Naive thymus-derived CD8-positive, alpha-beta T cell (primary cell): ENCODE data around the gene AIDA. TPM values are rescaled to one million over a fixed set of nuclear protein-coding genes. Genes with fewer than 3 reads are reported as not detected.

ENCODE experiments used
- ATAC-seq, 2 donors: fragments of 150-1000 bp; cut with Tn5 transposase in 1 of 2; sonication (Bioruptor Pico), chemical (Tn5 transposase) in 1 of 2; 1 replicate in 1 of 2; 2 replicates in 1 of 2; pipeline ENCODE4 v1.10.0; 2021; ENCODE audit warnings: mild to moderate bottlenecking in 2 of 2, moderate library complexity in 2 of 2
- POLR2A ChIA-PET: fragments of 350-600 bp; sonication (Branson Sonifier 250); formaldehyde crosslinking; loops from one replicate; lab custom pipeline; 2021; ENCODE audit warnings: antibody characterized with exemption; lab: Charles Lee
- DNase-seq, 10 donors: peaks; one replicate each; pipeline versions ENCODE4 v3.0.0 to v3.0.0-alpha.2; 2020 to 2022
- H3K27ac Mint-ChIP-seq, 10 donors: one replicate each; pipeline ENCODE4 v1.8.0; 2020 to 2022; ENCODE audit warnings: mild to moderate bottlenecking in 10 of 10, mixed read lengths in 10 of 10, moderate library complexity in 4 of 10, inconsistent platforms in 1 of 10
- H3K27me3 Mint-ChIP-seq, 5 donors: one replicate each; pipeline ENCODE4 v1.8.0; 2021 to 2022; ENCODE audit warnings: mixed read lengths in 5 of 5
- H3K36me3 Mint-ChIP-seq, 3 donors: one replicate each; pipeline ENCODE4 v1.8.0; 2020 to 2022; ENCODE audit warnings: mixed read lengths in 3 of 3, mild to moderate bottlenecking in 2 of 3, inconsistent platforms in 1 of 3
- H3K4me1 Mint-ChIP-seq, 4 donors: one replicate each; pipeline ENCODE4 v1.8.0; 2021 to 2022; ENCODE audit warnings: mixed read lengths in 4 of 4
- H3K4me3 Mint-ChIP-seq, 10 donors: one replicate each; pipeline ENCODE4 v1.8.0; 2020 to 2022; ENCODE audit warnings: mild to moderate bottlenecking in 10 of 10, mixed read lengths in 10 of 10, moderate library complexity in 6 of 10, inconsistent platforms in 1 of 10
- H3K9me3 Mint-ChIP-seq, 9 donors: one replicate each; pipeline ENCODE4 v1.8.0; 2020 to 2022; ENCODE audit warnings: mixed read lengths in 9 of 9, mild to moderate bottlenecking in 3 of 9, inconsistent platforms in 1 of 9, moderate library complexity in 1 of 9
- polyA plus RNA-seq, 3 donors: library from polyadenylated mRNA; unstranded; fragments of 300-500 nt; fragmentation: Illumina TruSeq; gene quantifications; one replicate each; pipeline ENCODE4 v1.2.3, GENCODE V29; 2021
- total RNA-seq, 8 experiments: library from RNA in 2 of 8; stranded (reverse) in 2 of 8; gene quantifications; one replicate each; pipeline ENCODE4 v1.2.3 and lab custom pipeline; 2021 to 2026

The AIDA gene
- total and polyA plus RNA-seq, 5 experiments from 2014 or later, result 23.0 to 62.9 (median 25.1) TPM

DNA sequence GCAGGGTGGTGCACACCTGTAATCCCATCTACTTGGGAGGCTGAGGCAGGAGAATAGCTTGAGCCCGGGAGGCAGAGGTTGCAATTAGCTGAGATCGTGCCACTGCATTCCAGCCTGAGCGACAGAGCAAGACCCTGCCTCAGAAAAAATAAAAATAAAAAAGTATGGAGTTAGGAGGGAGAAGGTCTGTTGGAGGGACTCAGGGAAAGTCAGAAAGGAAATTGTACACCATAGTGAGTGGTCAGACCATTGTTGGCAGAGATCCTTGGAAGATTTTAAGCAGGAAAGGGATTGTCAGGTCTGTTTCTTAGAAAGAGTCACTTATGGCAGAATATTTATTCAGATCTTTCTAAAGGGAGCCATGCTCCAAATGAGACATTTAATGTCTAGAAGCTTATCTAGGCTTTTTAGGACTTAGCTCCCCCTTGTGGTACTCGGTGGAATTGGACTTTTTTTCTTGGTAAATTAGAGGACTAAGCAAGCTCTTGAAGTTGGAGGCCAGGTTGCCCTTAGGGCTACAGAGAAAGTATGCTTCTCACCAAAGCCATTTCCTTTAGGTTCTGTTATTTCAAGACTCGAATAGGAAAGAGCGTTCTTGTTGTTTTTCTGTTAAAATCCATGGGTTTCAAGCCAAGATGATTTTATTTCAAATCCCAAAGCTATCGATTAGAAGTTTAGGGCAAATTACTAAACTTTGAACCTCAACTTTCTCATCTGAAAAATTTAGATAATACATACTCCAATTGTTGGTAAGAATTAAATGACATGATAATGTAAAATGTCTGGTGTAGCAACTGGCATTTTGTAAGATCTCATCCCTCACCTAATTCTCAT is 77.9 kb downstream of the AIDA start:
- H3K36me3 Mint-ChIP-seq, result peaks cover 0 to 84% (median 14%) of the 10 kb centered on the region in 3 donors

GRCh38 chr1:222632749-222633148 is 79.5 kb downstream of the AIDA start:
- Mint-ChIP-seq H3K4me3 (no peak overlapping the region), H3K27me3 (no peaks in the 10 kb centered on the region), H3K4me1 (peaks cover 10 to 18% (median 15%) of the 10 kb centered on the region in 4 donors), H3K36me3 (peaks cover 8 to 84% (median 25%) of the 10 kb centered on the region in 3 donors), H3K27ac (peak overlapping the region in 4 of 10 donors; percentile 27 to 90 (median 66)), H3K9me3 (no peaks in the 10 kb centered on the region)
- ATAC-seq, result no peak
- POLR2A ChIA-PET, result interaction anchor here (0.7 to 2.5 kb wide), 3 partner anchors 57 to 168 kb away, joined by 3 to 13 read pairs (median 12); partner anchors contain the start of genes AIDA and BROX
- DNase-seq, result no peak

More for the DNA sequence above, 77.9 kb downstream of the AIDA start:
- Mint-ChIP-seq H3K27ac (peak overlapping the region in 8 of 10 donors; percentile 2 to 87 (median 68)), H3K27me3 (no peaks in the 10 kb centered on the region), H3K9me3 (no peaks in the 10 kb centered on the region), H3K4me3 (no peak overlapping the region), H3K4me1 (peaks cover 7 to 18% (median 14%) of the 10 kb centered on the region in 4 donors)
- POLR2A ChIA-PET, result interaction anchor here (0.7 to 2.5 kb wide), 6 partner anchors 10 to 169 kb away, joined by 3 to 13 read pairs (median 6); partner anchors contain the start of genes AIDA, BROX, MIA3 and TAF1A
- peak; percentile 17 to 84 (median 76) for DNase-seq
- ATAC-seq, result peak; percentile 92 to 94

GRCh38 chr1:222631611-222632208 is 80.6 kb downstream of the AIDA start:
- Mint-ChIP-seq H3K27ac (peak overlapping the region in 4 of 10 donors; percentile 44 to 70 (median 58)), H3K4me3 (no peak overlapping the region), H3K4me1 (peaks cover 10 to 18% (median 15%) of the 10 kb centered on the region in 4 donors), H3K9me3 (no peaks in the 10 kb centered on the region), H3K36me3 (peaks cover 8 to 84% (median 21%) of the 10 kb centered on the region in 3 donors), H3K27me3 (no peaks in the 10 kb centered on the region)
- ATAC-seq (no peak), DNase-seq (no peak)
- POLR2A ChIA-PET, result no interaction called here

DNA sequence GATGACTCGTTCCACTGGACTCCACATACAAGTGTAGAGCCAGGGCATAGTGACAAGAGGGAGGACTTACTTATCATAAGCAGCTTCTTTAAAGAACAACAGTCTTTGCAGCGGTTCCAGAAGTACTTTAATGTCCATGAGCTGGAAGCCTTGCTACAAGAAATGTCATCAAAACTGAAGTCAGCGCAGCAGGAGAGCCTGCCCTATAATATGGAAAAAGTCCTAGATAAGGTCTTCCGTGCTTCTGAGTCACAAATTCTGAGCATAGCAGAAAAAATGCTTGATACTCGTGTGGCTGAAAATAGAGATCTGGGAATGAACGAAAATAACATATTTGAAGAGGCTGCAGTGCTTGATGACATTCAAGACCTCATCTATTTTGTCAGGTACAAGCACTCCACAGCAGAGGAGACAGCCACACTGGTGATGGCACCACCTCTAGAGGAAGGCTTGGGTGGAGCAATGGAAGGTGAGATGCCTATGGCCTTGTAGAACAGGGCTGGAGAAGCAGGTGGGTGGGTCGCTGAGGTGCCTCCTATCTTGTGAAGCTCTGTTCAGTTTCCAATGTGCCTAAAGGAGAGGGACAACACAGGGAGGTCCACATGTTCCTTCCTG is 82.3 kb downstream of the AIDA start:
- Mint-ChIP-seq H3K36me3 (peaks cover 8 to 88% (median 27%) of the 10 kb centered on the region in 3 donors), H3K27me3 (no peaks in the 10 kb centered on the region), H3K27ac (peak overlapping the region in 2 of 10 donors; percentile 9 to 39), H3K9me3 (no peaks in the 10 kb centered on the region), H3K4me1 (peaks cover 10 to 18% (median 15%) of the 10 kb centered on the region in 4 donors), H3K4me3 (no peak overlapping the region)
- no peak for ATAC-seq
- no peak for DNase-seq
- POLR2A ChIA-PET, result interaction anchor here (0.6 kb wide), 1 partner anchor 106 kb away, joined by 3 read pairs; no protein-coding TSS in a partner anchor

DNA sequence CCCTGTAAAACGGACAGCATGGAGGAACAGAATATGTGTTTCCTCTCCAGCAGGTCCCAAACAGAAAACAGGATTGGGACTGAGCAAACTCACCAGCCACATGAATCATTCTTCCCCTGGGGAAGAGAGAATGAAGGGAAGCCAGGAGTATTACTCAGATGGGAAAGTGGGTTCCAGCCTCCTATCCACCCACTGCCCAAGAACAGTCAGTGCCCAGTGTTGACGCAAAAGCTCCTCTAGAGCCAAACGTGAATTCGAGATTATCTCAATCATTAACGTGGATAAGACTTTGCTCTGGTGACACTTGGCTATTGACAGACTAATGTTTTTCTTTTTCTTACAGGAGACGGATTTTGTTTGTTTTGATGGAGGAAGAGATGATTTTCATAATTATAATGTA is 85.1 kb downstream of the AIDA start:
- Mint-ChIP-seq H3K4me3 (peak overlapping the region in 1 of 10 donors; percentile 20), H3K4me1 (peaks cover 0 to 6% (median 3%) of the 10 kb centered on the region in 4 donors), H3K27ac (no peak overlapping the region), H3K27me3 (no peaks in the 10 kb centered on the region), H3K36me3 (peaks cover 8 to 95% (median 28%) of the 10 kb centered on the region in 3 donors), H3K9me3 (no peaks in the 10 kb centered on the region)
- DNase-seq (no peak), ATAC-seq (no peak)
- POLR2A ChIA-PET, result no interaction called here

DNA sequence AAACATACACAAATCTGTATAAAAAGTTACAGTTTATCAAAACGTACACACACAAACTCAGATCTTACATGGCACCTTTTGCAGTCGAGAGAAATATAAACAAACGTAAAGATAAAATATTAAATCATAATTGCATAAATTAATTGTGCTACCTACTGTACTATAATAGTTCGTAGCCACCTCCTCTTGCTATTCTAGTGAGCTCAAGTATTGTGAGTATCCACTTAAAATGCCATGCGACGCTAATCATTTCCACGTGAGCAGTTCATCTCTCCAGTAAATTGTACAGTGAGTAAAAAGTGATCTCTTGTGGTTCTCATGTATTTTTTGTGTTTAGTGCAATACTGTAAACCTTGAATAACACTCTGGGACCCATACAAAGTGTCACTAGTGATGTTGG is 88.1 kb downstream of the AIDA start:
- DNase-seq, result no peak
- Mint-ChIP-seq H3K27ac (no peak overlapping the region), H3K27me3 (no peaks in the 10 kb centered on the region), H3K4me3 (no peak overlapping the region), H3K36me3 (peaks cover 8 to 82% (median 22%) of the 10 kb centered on the region in 3 donors), H3K4me1 (peaks cover 19 to 25% (median 21%) of the 10 kb centered on the region in 4 donors), H3K9me3 (no peaks in the 10 kb centered on the region)
- no peak for ATAC-seq
- POLR2A ChIA-PET, result no interaction called here

DNA sequence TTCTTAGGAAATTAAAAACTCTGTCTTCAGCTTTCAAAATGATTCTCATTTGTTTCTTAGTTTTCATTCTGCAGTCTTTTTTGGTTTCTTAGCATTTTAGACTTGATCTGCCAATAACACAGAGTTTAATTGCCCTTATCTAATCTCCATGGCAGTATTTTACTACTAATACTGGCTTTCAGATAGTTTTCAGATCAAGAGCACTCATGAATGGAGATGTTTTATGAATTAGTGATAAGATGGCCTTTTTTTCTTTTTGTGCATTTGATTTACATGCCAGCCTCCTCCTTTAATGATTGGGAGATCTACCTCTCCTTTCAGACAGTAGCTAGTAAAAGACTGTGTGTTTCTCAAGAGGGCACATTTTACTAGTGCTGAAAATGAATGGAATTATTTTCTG is 88.8 kb downstream of the AIDA start:
- H3K36me3 Mint-ChIP-seq, result peaks cover 6 to 75% (median 16%) of the 10 kb centered on the region in 3 donors
- ATAC-seq (no peak), DNase-seq (no peak)
- POLR2A ChIA-PET, result no interaction called here
- no peaks in the 10 kb centered on the region for H3K27me3 Mint-ChIP-seq
- no peak overlapping the region for H3K4me3 Mint-ChIP-seq
- H3K4me1 Mint-ChIP-seq, result peaks cover 21 to 31% (median 28%) of the 10 kb centered on the region in 4 donors
- H3K9me3 Mint-ChIP-seq, result no peaks in the 10 kb centered on the region
- peak overlapping the region in 1 of 10 donors; percentile 36 for H3K27ac Mint-ChIP-seq

GRCh38 chr1:222622765-222623164 is 89.5 kb downstream of the AIDA start:
- Mint-ChIP-seq H3K27ac (peak overlapping the region in 1 of 10 donors; percentile 88), H3K4me1 (peaks cover 21 to 31% (median 28%) of the 10 kb centered on the region in 4 donors), H3K36me3 (peaks cover 0 to 68% (median 10%) of the 10 kb centered on the region in 3 donors)

DNA sequence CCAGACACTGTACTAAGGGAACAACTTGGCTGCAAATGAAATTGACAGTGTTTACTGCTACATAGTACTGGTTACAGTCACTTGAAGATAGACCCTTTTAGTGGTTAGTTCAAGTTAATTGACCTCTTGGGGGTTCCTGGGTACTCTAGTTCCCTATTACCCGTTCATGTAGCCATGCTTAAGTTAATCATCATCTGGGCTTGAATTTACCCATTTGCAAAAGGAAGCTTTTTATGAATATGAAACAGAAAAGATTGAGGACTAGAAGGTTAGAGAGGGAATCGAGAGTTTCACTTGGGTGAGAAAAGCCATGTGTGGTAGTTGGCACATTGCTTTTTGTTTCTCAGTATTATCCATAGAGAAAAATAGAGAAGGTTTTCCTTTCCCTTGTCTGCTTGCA is 91.7 kb downstream of the AIDA start:
- H3K27me3 Mint-ChIP-seq, result peaks cover 0 to 3% (median 0%) of the 10 kb centered on the region in 5 donors
- H3K4me3 Mint-ChIP-seq, result peak overlapping the region in 4 of 10 donors; percentile 1 to 91 (median 88)
- H3K9me3 Mint-ChIP-seq, result no peaks in the 10 kb centered on the region
- peaks cover 0 to 46% (median 2%) of the 10 kb centered on the region in 3 donors for H3K36me3 Mint-ChIP-seq
- ATAC-seq (no peak), DNase-seq (no peak)
- H3K27ac Mint-ChIP-seq, result no peak overlapping the region
- POLR2A ChIA-PET, result interaction anchor here (0.9 to 2.9 kb wide), 2 partner anchors 30 to 92 kb away, joined by 3 to 8 read pairs; partner anchors contain the start of genes AIDA, BROX and TAF1A
- H3K4me1 Mint-ChIP-seq, result peaks cover 25 to 40% (median 37%) of the 10 kb centered on the region in 4 donors

More at GRCh38 chr1:222622765-222623164, 89.5 kb downstream of the AIDA start:
- POLR2A ChIA-PET, result interaction anchor here (1.6 kb wide), 1 partner anchor 21 kb away, joined by 4 read pairs; no protein-coding TSS in a partner anchor
- no peak overlapping the region for H3K4me3 Mint-ChIP-seq
- no peak for DNase-seq
- no peak for ATAC-seq
- no peaks in the 10 kb centered on the region for H3K9me3 Mint-ChIP-seq
- no peaks in the 10 kb centered on the region for H3K27me3 Mint-ChIP-seq

DNA sequence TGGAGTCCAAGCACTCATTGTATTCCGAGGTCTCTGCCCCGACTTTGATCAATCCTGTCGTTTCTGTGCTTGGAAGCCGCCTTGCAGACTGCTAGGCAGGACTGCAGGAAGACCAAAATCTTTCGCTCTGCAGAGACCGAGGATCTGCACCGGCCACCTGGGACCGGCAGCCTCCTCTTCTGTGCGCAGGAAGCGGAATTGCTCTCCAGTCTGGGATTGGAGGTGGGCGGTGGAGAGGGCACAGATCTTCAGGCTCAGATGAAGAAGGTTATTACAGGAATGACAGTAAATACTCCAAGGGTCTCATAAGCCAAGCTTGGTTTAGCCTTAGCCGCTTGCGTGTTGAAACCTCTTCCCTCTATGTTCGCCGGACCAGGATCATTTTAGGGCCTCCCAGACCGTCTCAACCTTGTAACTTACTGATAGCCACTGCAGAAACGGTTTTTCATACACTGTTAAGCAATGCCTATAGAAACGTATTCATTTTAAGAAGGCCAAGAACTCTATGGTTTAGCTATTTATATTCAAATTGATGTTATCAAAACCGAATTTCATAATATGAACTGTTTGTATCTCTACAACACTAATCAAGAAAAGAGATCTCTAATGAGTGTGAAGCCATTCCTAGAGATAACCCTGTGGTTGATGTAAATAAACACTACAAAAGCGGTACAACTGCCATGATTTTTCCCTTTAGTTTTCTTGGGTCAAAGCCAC is 93.3 kb downstream of the AIDA start:
- POLR2A ChIA-PET, result interaction anchor here (0.6 to 2.9 kb wide), 6 partner anchors 14 to 113 kb away, joined by 3 to 15 read pairs (median 4); partner anchors contain the start of gene TAF1A
- Mint-ChIP-seq H3K9me3 (no peaks in the 10 kb centered on the region), H3K36me3 (peaks cover 0 to 32% (median 0%) of the 10 kb centered on the region in 3 donors), H3K27me3 (peaks cover 0 to 13% (median 7%) of the 10 kb centered on the region in 5 donors), H3K4me1 (peaks cover 25 to 40% (median 37%) of the 10 kb centered on the region in 4 donors), H3K4me3 (peak overlapping the region; percentile 81 to 94 (median 88)), H3K27ac (peak overlapping the region; percentile 72 to 99 (median 89))
- DNase-seq (peak in 2 of 10 donors; percentile 3 to 9), ATAC-seq (no peak)
